LoVo (cell line): ENCODE measurements around the gene YOD1.
A peak's percentile ranks its signal among the peaks of the same experiment; 100 is the strongest.
"Not testable (repeated sequence)": the region's sequence is repeated elsewhere in the genome, so short reads cannot be mapped to it uniquely, and the experiment has no call there.

Experiments
- DNase-seq: peaks from one replicate; pipeline ENCODE4 v3.0.0-alpha.2; 2016; ENCODE audit warnings: low spot score

The YOD1 gene

DNA sequence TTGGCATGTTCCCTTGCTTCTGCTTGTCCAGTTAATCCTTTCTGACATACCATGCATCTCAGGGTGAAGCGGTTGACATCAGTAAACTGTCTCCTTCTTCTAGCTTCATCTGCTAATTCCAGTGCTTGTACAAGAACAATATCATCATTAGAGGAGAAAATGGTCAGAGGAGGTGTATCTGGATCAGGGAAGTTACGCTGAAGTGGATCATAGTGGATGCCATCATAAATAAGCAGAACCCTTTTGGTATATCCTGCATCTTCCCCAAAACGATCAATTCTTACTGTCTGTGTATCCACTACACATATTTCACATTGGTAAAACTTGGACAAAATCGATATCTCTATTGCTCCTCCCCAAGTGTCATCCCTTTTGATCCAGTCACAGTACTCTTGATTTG lies 2.0 kb downstream of the YOD1 start:
- no peak for DNase-seq

DNA sequence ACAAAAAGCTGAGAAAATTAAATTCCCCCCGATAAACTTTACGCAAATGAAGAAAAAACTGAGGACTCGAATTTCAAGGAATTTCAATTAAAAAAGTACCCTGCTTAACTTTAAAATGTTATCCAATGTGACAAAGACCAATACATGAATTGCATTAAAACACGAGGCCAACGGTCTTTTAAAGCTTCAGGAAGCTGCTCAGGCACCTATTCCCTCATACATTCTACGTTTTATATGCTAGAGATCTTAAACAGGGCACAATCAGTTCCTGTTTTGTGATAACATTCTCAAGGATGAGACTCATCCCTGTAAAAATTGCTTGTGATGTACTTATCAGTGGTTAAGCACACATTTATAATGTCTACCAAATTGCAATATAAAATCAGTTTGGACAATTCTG lies 3.0 kb downstream of the YOD1 start:
- no peak for DNase-seq

DNA sequence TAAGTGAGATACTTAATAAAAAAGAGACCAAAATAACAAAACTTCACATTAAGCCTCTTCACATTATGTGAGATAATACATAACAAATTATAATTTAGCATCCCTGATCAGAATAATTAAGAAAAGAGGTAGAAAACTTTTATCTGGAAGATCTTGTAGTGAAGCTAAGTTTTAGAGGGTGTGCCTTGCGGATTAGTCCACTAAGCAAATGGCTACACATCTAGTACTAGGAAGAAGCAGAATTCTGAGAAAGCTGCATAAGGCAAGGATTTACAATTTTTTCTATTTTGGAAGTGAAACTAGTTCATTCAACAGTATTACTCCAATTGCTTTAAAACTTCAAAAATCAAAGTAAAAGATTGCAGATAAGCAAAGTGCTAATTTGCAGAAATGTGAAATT lies 3.5 kb downstream of the YOD1 start:
- no peak for DNase-seq

DNA sequence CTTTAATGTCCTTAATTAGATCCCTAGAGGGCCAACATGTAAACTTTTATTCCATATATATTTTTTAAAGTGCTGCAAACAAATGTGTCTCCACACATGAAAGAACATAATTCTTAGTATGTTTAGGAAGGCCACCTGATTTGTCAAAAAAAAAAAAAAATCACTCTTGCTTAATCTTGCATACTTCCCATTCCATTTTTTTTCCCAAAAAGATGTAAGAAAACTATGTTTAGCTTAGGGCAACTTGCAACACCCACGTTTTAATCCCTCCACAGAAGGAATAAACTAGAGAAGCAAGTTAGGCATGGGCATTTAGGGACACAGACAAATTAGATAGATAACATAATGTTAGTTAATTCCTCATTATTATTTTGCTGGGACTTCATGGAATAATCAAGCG lies 5.6 kb downstream of the YOD1 start:
- DNase-seq: no peak

DNA sequence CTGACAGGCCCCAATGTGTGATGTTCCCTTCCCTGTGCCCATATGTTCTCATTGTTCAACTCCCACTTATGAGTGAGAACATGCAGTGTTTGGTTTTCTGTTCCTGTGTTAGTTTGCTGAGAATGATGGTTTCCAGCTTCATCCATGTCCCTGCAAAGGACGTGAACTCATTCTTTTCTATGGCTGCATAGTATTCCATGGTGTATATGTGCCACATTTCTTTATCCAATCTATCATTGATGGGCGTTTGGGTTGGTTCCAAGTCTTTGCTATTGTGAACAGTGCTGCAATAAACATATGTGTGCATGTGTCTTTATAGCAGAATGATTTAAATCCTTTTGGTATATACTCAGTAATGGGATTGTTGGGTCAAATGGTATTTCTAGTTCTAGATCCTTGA lies 9.6 kb downstream of the YOD1 start:
- DNase-seq: not testable (repeated sequence)

DNA sequence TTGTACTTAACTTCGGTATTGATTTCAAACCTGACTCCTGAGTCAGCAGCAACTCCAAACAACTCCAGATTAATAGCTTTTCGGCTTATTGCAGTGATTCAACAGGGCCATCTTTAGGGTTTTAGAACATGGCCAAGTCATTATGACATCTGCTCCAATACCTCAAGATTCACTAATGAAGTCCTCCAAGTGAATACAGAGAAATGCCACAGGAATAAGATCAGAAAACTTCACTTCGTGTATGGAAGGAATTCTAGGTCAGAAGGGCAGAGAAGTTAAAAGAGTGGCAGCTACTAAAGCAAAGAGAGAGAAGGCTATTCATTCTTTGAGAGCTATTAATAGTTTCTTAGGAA lies 10.9 kb downstream of the YOD1 start:
- DNase-seq: no peak

DNA sequence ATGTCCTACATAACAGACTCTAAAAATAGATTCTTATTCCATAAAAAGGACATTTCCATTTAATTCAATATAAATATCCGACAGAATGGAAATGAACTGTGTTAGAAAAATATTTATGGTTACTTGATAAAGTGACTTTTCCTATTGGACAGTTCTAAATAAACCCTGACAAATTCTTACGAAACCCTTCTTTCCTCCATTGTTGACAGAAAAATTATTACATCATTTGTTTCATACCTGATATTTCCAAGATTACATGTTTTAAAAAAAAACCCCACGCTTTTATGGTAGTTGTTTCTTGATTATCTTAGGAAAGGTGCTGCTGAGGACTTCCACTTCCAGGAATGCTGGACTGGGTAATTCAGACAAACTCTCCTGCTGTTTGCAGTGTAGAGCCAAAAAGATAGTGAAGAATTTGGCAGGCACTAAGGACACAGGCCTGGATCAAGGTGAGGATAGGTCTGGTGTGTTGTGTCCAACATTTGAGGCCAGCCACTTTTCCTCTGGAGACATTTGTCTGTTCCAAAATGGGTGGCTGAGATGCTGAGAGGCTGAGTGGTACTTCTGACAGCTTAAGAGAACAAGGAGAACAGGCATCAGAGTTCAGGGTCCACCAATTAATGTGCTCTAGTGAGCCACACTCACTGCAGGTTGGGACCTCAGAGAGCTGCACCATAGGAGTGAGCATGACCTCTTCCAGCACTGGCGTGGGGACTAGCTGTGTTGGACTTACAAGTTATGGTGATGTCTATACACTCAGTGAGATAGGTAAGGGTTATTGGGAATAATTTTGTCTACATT lies 11.4 kb downstream of the YOD1 start:
- no peak for DNase-seq

DNA sequence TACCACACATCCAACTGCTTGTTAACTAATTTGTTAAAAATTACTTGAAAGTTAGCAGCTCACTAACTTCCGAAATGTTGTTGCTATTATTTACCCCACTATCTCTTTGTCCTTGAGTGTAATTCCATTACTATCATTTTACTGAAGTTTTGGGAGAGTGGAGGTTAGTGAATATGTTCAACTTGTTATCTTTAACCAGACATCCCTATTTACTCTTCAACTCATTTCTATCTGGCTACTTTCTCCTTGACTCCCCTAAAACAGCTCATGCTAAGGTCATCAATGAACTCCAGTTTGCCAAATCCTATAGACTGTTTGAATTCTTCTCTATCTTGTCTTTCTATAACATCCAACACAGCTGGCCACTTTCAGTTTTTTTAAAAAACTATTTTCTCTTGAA lies 14.1 kb downstream of the YOD1 start:
- no peak for DNase-seq

DNA sequence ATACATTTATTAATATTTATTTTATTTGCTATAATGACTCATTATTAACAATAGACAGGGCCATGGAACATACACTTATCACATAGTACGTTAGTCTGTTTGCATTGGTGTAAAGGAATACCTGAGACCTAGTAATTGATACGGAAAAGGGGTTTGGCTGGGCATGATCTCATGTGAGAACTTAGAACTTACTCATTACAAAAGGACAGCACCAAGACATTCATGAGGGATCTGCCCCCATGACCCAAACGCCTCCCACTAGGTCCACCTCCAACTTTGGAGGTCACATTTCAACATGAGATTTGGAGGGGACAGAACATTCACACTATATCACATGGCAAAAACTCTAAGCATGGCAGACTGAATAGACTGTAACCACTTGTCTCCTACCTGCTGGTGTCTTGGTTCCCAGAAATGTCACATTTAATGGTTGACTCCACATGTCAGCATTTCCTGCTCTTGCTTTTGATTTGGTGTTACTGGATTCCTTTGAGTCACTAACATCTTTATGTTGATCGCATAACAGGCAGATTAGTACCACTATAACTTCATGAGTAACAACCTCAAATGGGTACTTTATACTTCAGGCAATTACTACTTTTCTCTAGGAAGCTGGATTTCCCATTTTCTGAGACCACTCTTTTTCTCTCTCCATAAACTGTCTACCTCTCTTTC lies 15.0 kb downstream of the YOD1 start:
- DNase-seq: no peak

DNA sequence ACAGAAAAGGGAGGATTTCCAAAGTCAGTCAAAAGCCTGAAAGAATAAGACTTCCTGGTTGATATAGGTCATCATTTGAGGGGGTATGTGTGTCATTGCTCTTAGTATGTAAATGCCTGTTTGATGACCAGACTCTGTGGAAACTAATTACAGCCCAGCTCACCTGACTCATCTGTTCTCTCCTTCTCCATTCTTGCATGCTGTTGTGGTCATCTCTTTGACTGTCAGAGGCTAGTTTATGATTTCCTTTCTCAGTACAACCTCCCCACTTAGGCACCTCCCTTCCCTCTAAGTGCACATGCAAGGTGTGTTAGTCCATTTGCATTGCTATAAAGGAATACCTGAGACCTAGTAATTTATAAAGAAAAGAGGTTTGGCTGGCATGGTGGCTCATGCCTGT lies 16.0 kb downstream of the YOD1 start:
- peak; percentile 61 for DNase-seq

DNA sequence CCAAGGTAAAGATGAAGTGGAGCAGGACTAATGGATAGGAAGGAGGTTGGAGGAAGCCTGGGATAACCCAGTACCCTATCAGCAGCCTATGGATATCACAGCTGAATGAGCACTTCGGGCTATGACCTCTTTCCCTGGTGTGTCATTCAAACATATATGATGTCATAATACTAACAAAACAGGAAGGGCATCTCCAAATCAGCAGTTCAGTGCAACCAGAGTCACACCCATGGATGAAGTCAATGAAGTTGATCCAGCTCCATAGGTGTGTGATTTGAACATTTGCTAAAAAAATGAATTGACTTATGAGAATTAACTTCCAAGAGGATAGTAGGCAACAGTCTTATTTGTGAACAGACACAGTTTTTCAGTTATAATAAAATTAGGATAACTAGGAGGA lies 16.8 kb downstream of the YOD1 start:
- no peak for DNase-seq

DNA sequence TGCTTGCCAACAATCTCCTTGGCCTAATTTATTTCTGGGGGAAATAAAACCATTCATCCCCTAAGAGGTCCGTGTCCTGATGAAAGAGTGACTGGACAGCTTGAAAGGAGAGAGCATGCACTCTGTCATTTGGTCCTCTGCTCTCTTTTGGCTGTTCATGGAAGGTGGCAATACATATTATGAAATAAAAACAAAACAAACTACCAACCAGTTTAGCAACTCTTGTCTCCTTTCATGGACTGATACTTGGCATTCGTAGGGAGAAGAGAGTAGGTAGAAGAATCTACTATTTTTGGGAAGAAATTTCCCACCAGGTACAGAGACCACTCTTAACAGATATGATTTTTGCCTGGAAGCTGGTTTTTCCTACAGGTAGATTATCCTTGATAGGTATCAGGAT lies 17.7 kb downstream of the YOD1 start:
- no peak for DNase-seq

DNA sequence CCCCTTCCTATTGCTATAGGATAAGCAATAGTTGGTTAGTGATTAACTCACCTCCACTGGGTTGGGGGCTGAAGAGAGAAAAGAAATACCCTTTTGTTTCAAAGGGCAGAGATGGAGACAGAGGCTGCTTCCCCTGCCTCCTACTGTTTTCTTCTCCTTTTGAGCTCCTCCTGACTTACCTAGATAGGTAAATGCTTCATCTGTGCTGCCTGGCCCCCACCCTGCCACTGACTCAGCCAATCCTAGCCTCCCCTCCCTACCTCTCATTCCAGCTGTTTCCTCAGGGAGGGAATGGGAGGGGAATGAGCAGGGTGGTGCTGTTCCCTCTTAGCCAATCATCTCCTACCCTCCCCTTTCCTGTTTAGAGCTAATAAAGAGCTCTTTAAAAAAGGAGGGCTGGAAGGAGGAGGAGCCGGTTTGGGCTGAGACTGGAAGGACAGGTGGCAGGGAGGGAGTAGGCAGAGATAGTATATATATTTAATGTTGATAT lies 18.4 kb downstream of the YOD1 start, which contains the start of gene C1orf116:
Gene C1orf116, minus strand, starts transcription at position 229 of the 490 bp plus-strand sequence. CDS start 5,158 bp downstream, outside the sequence.
- DNase-seq: peak; percentile 89

DNA sequence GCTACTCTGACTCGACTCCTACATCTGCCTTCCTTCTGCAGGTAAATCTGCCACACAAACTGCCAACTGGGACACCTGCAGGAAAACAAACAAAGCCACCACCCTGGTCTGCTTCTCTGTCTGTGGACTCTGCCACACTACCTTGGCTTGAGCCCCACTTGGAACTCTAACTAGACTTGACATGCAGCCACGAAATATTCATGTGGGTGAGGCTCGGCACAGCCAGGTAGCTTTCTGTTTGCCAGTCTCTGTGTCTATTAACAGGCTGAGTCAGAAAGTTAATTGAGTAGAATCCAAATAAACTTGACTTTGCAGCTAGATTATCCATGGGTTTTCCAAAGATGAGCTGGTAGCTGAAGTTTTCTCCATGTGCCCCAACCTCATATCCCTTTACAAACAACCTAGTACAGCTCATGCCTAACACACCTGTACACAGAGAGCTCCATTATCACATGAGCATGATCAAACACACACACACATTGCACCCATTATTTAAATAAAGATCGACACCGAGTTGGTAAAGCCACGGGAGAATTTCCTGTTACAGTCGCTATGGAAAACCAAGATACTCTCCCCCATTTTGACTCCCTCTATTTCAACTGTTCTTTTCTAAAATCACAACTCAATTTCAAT lies 19.3 kb downstream of the YOD1 start:
- DNase-seq: peak; percentile 73

DNA sequence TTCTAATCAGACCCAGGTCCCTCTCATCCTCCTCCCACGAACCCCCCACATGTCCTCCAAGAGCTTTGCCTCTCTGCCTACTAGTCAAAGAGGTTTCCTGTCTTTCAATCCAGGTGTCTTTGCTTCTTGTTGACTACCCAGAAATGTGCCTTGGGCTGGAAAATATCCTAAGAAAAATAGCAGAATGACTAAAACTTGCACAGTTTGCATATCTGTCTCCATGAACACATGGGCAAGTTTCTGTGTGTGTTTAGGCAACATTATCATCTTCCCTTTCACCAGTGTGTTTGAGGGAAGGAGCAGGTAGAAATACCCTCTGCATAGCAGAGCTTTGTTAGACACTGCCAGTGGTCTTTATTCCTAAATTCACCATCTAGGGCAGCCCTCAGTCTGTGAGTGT lies 20.0 kb downstream of the YOD1 start:
- no peak for DNase-seq

DNA sequence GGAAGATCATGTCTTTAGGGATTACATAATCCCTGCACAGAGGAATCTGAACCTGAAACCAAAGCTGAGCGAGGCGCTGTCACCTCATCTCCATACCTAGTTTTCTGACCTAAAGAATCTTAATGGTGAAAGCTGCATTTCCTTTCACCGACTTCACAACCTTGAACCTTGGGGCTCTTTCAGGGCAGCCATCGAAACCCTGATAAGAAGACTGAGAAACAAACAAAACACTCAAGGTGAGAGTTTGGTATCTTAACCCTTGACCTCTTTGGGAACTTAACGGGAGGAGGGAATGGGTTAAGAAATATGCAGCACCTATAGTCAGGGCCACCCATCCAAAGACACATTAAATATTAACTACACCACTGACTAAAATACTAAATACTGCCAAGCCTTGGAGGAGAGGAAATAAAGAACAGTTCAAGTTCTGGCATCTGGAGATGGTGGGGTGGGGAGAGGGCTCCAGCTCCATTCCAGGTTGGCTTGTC lies 20.4 kb downstream of the YOD1 start:
- DNase-seq: peak; percentile 57

DNA sequence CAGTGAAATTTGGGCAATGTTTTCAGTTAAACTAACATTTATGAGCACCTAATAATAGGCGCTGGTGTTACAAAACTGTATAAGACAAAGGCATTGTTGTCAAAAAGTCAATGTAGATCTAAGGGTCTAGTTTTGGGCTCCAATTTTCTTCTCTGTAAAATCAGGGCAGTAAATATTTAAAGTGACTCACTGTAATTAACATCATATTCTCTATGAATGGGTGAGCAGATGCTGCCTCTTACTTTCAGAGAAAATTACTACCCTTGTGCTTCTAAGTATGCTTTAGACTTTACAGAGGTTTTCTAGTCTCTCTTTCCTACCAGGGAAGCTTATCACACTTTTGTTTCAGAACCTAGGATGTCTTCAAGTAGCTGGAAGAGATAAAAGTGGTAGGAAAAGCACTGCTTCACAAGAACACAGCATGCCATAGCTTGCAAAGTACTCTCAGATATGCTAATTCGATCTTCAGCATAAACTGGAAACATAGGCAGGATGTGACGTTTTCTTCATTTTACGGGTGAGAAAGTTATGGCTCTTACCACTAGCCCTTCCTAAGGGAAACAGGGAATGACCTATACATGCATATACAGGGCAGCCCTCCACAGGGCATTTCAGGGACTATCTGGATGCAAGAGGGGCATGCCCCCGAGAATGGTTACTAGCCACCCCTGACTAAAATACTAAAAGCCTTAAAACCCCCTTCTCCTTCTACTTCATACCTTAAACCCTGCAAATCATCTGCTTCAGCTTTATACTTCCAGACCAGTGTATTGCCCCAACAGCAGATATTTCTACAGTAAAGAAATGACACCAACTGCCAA lies 21.1 kb downstream of the YOD1 start:
- no peak for DNase-seq

DNA sequence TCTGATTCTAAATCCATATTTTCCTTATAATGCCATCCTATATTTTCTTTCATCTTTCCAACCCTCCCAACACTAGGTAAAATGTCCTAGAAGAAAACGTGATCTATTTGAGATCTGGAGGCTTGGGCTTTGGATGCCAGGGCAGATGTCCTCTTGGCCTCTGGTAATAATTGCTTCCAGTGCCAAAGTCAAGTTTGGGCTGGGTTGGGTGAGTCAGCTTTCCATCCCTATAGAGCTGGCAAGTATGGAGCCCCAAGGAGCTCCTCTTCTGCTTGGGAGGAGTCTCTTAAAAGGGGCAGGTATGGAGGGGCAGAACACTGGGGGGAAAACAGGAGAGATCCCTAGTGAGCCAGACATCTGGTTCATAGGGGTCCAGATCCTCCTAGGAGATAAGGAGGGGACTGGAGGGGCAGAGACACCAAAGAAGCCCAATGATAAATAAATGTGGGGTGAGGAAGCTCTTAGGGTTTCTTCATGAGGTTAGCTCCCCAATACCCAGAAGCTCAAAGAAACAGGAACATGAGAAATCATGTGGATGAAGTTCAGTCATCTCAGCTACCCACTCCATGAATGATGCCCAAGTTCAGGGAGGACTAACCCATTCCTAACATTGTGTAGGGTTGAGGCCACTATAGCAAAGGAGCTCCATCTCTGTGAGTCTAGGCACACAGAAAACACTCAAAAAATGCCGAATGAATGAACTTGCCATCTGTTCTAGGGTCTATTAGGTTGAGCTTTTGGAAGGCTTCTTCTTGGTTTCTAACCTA lies 21.9 kb downstream of the YOD1 start:
- peak; percentile 66 for DNase-seq

DNA sequence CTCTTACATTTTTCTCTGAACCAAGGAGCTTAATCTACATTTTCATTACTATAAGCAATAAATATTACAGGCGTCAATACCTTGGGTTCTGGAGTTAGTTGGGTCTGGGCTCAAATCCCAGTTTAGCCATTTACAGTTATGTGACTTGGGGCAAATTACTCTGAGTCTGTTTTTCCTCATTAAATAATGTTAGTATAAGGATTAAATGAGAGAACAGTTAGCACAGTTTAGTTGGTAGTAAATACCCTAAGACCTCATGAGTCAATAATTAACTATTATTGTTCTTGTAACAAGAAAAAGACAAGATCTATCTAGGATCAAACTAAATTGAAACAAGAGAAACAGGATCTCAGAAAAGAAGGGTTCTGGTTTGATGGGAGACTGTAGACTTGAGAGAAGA lies 23.1 kb downstream of the YOD1 start:
- DNase-seq: no peak

DNA sequence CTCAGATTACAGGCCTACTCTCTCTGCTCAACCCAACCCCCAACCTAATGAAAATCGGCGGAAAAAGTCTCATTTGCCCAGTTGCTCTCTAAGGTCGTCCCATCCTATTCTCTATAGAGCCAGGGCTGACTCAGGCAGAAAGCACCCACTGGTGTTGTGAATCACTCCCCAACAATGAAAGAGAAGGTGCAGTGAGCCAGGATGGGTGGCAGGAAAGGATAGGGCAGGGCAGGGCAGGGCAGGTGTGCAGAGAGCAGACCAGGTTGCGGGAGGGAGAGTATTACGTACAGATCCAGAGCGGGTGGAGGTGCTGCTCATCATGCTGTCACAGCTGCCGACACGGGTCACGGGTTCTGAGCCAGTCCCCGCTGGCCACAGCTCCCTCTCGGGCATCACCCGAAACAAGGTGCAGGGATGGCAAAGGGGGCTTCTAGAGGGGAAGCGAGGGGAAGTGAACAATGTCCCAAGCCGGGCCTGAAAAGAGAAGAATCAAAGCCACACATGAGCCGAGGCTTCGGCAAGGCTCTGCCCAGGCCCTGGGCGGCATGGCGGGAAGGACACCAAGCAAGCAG lies 23.7 kb downstream of the YOD1 start:
- DNase-seq: peak; percentile 92

DNA sequence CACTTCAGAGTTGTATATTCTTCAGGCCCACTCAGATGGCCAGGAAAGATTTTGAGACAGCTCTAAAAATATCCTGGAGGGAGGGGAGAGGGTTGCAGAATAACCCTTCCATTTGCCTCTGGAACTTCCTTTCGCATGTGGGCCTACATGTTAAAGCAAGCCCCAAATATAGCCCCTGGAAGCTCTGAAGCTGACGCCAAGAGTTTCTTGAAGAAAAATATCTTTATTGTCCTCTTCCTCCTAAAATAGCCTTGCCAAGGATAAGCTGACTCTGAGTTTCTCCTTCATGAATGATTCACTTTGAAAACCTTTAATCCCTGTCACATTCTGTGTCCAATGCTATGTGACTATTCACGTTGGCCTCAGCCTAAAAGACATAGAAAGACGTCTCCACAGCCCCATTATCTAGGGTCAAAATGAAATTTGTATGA lies 24.9 kb downstream of the YOD1 start:
- DNase-seq: no peak
